ENCODE measurements around the gene LRRC73. TPM values are rescaled to one million over a fixed set of nuclear protein-coding genes. Genes with fewer than 3 reads are reported as not detected.
A peak's percentile ranks its signal among the peaks of the same experiment; 100 is the strongest.

The LRRC73 gene
- total RNA-seq, 1 donor from 2014 or later = 0.40 TPM

DNA sequence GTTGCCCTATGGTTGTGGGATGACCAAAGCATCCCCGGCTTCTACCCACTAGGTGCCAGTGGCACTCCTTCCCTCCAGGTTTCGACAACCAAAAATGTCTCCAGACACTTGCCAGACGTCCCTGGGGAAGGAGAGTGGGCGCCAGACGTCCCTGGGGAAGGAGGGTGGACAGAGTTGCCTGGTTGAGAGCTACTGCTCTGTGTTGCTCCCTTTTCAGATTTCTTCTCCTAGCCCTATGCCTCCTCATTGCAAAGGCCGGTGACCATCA, 13.1 kb downstream of the LRRC73 start:
- Mint-ChIP-seq H3K9me3 (ENCODE audit: unreplicated experiment) (no peaks in the 10 kb centered on the region), H3K4me3 (ENCODE audit: unreplicated experiment) (no peak overlapping the region), H3K27ac (ENCODE audit: unreplicated experiment) (peak overlapping the region; percentile 67), H3K27me3 (ENCODE audit: unreplicated experiment) (no peaks in the 10 kb centered on the region), H3K4me1 (ENCODE audit: unreplicated experiment) (peaks cover 47% of the 10 kb centered on the region), H3K36me3 (ENCODE audit: unreplicated experiment) (peaks cover 22% of the 10 kb centered on the region)
- DNase-seq (ENCODE audit: extremely low spot score, unreplicated experiment) = no peak
- TF ChIP-seq CTCF (IDR thresholded peaks at IDR 0.05) = no peak

- TF ChIP-seq CTCF (IDR thresholded peaks at IDR 0.05) = peak; percentile 64
- H3K27me3 Mint-ChIP-seq (ENCODE audit: unreplicated experiment) = no peaks in the 10 kb centered on the region
- H3K36me3 Mint-ChIP-seq (ENCODE audit: unreplicated experiment) = peaks cover 22% of the 10 kb centered on the region
- no peak for DNase-seq (ENCODE audit: extremely low spot score, unreplicated experiment)
- peak overlapping the region; percentile 67 for H3K27ac Mint-ChIP-seq (ENCODE audit: unreplicated experiment)
- H3K9me3 Mint-ChIP-seq (ENCODE audit: unreplicated experiment) = no peaks in the 10 kb centered on the region
- H3K4me3 Mint-ChIP-seq (ENCODE audit: unreplicated experiment) = no peak overlapping the region
- H3K4me1 Mint-ChIP-seq (ENCODE audit: unreplicated experiment) = peaks cover 52% of the 10 kb centered on the region
These were observed 13.6 kb downstream of the LRRC73 start for GRCh38 chr6:43496370-43497128.

GRCh38 chr6:43495409-43495941, 14.7 kb downstream of the LRRC73 start:
- Mint-ChIP-seq H3K4me3 (ENCODE audit: unreplicated experiment) (no peak overlapping the region), H3K4me1 (ENCODE audit: unreplicated experiment) (peaks cover 52% of the 10 kb centered on the region), H3K36me3 (ENCODE audit: unreplicated experiment) (peaks cover 15% of the 10 kb centered on the region), H3K27me3 (ENCODE audit: unreplicated experiment) (no peaks in the 10 kb centered on the region), H3K27ac (ENCODE audit: unreplicated experiment) (no peak overlapping the region), H3K9me3 (ENCODE audit: unreplicated experiment) (no peaks in the 10 kb centered on the region)
- no peak for DNase-seq (ENCODE audit: extremely low spot score, unreplicated experiment)
- peak; percentile 35 for TF ChIP-seq CTCF (IDR thresholded peaks at IDR 0.05)

GRCh38 chr6:43494766-43495165, 15.4 kb downstream of the LRRC73 start:
- Mint-ChIP-seq H3K9me3 (ENCODE audit: unreplicated experiment) (no peaks in the 10 kb centered on the region), H3K27ac (ENCODE audit: unreplicated experiment) (no peak overlapping the region), H3K36me3 (ENCODE audit: unreplicated experiment) (peaks cover 12% of the 10 kb centered on the region), H3K4me3 (ENCODE audit: unreplicated experiment) (no peak overlapping the region), H3K4me1 (ENCODE audit: unreplicated experiment) (peaks cover 58% of the 10 kb centered on the region), H3K27me3 (ENCODE audit: unreplicated experiment) (no peaks in the 10 kb centered on the region)
- DNase-seq (ENCODE audit: extremely low spot score, unreplicated experiment) = no peak
- no peak for TF ChIP-seq CTCF (IDR thresholded peaks at IDR 0.05)

- DNase-seq (ENCODE audit: extremely low spot score, unreplicated experiment) = no peak
- Mint-ChIP-seq H3K9me3 (ENCODE audit: unreplicated experiment) (no peaks in the 10 kb centered on the region), H3K4me1 (ENCODE audit: unreplicated experiment) (peaks cover 63% of the 10 kb centered on the region), H3K4me3 (ENCODE audit: unreplicated experiment) (no peak overlapping the region), H3K27me3 (ENCODE audit: unreplicated experiment) (no peaks in the 10 kb centered on the region), H3K36me3 (ENCODE audit: unreplicated experiment) (peaks cover 9% of the 10 kb centered on the region), H3K27ac (ENCODE audit: unreplicated experiment) (no peak overlapping the region)
- TF ChIP-seq CTCF (IDR thresholded peaks at IDR 0.05) = no peak
These were observed 15.8 kb downstream of the LRRC73 start for GRCh38 chr6:43494321-43494720.
